ENCODE data around the gene ZNF79. TPM values are rescaled to one million over a fixed set of nuclear protein-coding genes. Genes with fewer than 3 reads are reported as not detected.

Gene ZNF79
- total and polyA plus RNA-seq, 2 experiments from 2014 or later: 2.2 to 6.3 TPM

- DNase-seq (ENCODE audit: low spot score): no peak
- H3K4me3 Mint-ChIP-seq: no peak overlapping the region
- Histone ChIP-seq H3K4me2 (no peak overlapping the region), H3F3A (replicated peaks; ENCODE audit: low read depth) (no peaks in the 10 kb centered on the region), H2AFZ (no peak overlapping the region), H3K9me2 (ENCODE audit: insufficient read depth) (no peaks in the 10 kb centered on the region), H3K27me3 (ENCODE audit: insufficient read depth) (no peaks in the 10 kb centered on the region), H3K79me2 (replicated peaks; ENCODE audit: insufficient read depth) (no peaks in the 10 kb centered on the region), H4K20me1 (replicated peaks; ENCODE audit: insufficient read depth) (no peaks in the 10 kb centered on the region), H3K27ac (ENCODE audit: low read depth) (no peak overlapping the region), H3K36me3 (ENCODE audit: insufficient read depth) (peaks cover 6% of the 10 kb centered on the region), H3K4me1 (ENCODE audit: insufficient read depth) (no peaks in the 10 kb centered on the region), H3K4me3 (no peak overlapping the region)
- H3K27me3 Mint-ChIP-seq (ENCODE audit: insufficient read depth, low read depth, poor library complexity): no peaks in the 10 kb centered on the region
- peaks cover 33% of the 10 kb centered on the region for H3K36me3 Mint-ChIP-seq (ENCODE audit: low read depth)
- H3K4me1 Mint-ChIP-seq: no peaks in the 10 kb centered on the region
- TF ChIP-seq STAT1 (IDR thresholded peaks at IDR 0.05; ENCODE audit: unreplicated experiment) (no peak), ZNF331 (CRISPR knock-in tag; IDR thresholded peaks at IDR 0.05; ENCODE audit: low read depth) (no peak), ZNF114 (CRISPR knock-in tag; IDR thresholded peaks at IDR 0.05) (no peak), ETS1 (IDR thresholded peaks at IDR 0.05) (no peak), ZNF462 (CRISPR knock-in tag; IDR thresholded peaks at IDR 0.05) (no peak), NANOG (IDR thresholded peaks at IDR 0.05; ENCODE audit: borderline replicate concordance) (no peak), POLR2AphosphoS5 (IDR thresholded peaks at IDR 0.05; ENCODE audit: low read depth) (no peak), JUNB (IDR thresholded peaks at IDR 0.05; ENCODE audit: unreplicated experiment) (no peak), REST (IDR thresholded peaks at IDR 0.05; ENCODE audit: unreplicated experiment) (no peak), EZH2 (IDR thresholded peaks at IDR 0.05; ENCODE audit: low read depth, unreplicated experiment) (no peak), CREB1 (CRISPR knock-in tag; IDR thresholded peaks at IDR 0.05; ENCODE audit: low read depth) (no peak), EZH2phosphoT487 (IDR thresholded peaks at IDR 0.05; ENCODE audit: unreplicated experiment) (no peak), CTCF (conservative IDR thresholded peaks at IDR 0.05; ENCODE audit: low read depth in 2 of 2) (no peak)
- no peak overlapping the region for H3K27ac Mint-ChIP-seq
- no peaks in the 10 kb centered on the region for H3K9me3 Mint-ChIP-seq
- ATAC-seq: no peak
These were observed 39.7 kb downstream of the ZNF79 start for GRCh38 chr9:127463911-127464310.

Data from GM23338 (cell line).